Ovary (tissue), 9 donors: ENCODE data around the gene CD74. TPM values are rescaled to one million over a fixed set of nuclear protein-coding genes. Genes with fewer than 3 reads are reported as not detected.

Experiments
- DNase-seq, 5 donors: peaks; one replicate each; pipeline ENCODE4 v3.0.0-alpha.2; 2019 to 2020
- H3K27ac ChIP-seq, 2 donors: fragments of 200-600 bp; one replicate each; pipeline versions ENCODE4 v1.5.1 to v1.8.0; 2019 to 2022
- H3K27me3 ChIP-seq: fragments of 200-600 bp; one replicate; pipeline ENCODE4 v1.8.0; 2022
- H3K36me3 ChIP-seq: fragments of 200-600 bp; sonication (generic); one replicate; pipeline ENCODE4 v1.5.1; 2019
- H3K4me1 ChIP-seq: one replicate; pipeline ENCODE4 v1.8.1; 2013; ENCODE audit warnings: mild to moderate bottlenecking, moderate library complexity; ENCODE audit not compliant: insufficient read depth
- H3K4me3 ChIP-seq: fragments of 200-600 bp; sonication (generic); one replicate; pipeline ENCODE4 v1.5.1; 2017
- H3K9me3 ChIP-seq, 2 donors: fragments of 200-600 bp in 1 of 2; sonication (generic) in 1 of 2; one replicate each; pipeline versions ENCODE4 v1.5.1 to v1.8.1; 2013 to 2019; ENCODE audit warnings: mild to moderate bottlenecking in 1 of 2, moderate library complexity in 1 of 2
- CTCF ChIP-seq, 3 donors: fragments of 450-650 bp in 2 of 3; fragments of 200-600 bp in 1 of 3; IDR thresholded peaks; one replicate each; pipeline versions ENCODE4 v1.5.1 to v1.8.0; 2016 to 2022; ENCODE audit warnings: antibody characterized with exemption in 3 of 3, mild to moderate bottlenecking in 1 of 3
- EP300 ChIP-seq: sonication (generic); formaldehyde crosslinking; IDR thresholded peaks from one replicate; pipeline ENCODE4 v1.6.1; 2017; ENCODE audit warnings: antibody characterized with exemption
- POLR2A ChIP-seq: fragments of 450-650 bp; IDR thresholded peaks from one replicate; pipeline ENCODE4 v1.6.1; 2017; ENCODE audit warnings: antibody characterized with exemption, mild to moderate bottlenecking, moderate library complexity
- WGBS, 3 donors: extraction: QIAGEN DNeasy Blood & Tissue Kit in 1 of 3; methylation state at CpG; one replicate each; pipeline versions ENCODE4 v1.1.5 to v1.1.7; 2013 to 2017; 5-methylcytosine and 5-hydroxymethylcytosine counted together
- intact Hi-C, 4 donors: fragments of 100-400 bp; cut with DNase I; formaldehyde crosslinking; loops; one replicate each; pipeline versions ENCODE4 v1.11.0 to v1.15.1; 2022 to 2023
- polyA plus RNA-seq, 2 donors: library from polyadenylated mRNA; stranded (reverse); fragments of 200-250 nt in 1 of 2; fragments of 350-450 nt in 1 of 2; fragmentation: Illumina TruSeq in 1 of 2; extraction: RNeasy Lipid Tissue Mini Kit (QIAGEN cat#74804) in 1 of 2; gene quantifications; one replicate each; pipeline ENCODE4 v1.2.3, GENCODE V29; 2013 to 2014
- total RNA-seq, 7 donors: library from RNA; depleted of rRNA in 2 of 7; stranded (reverse); fragments of >200 nt in 2 of 7; fragmentation: NEBNext Ultra II Directional in 3 of 7; extraction: Animal tissue kit (Norgen Biotek cat#: 25700) in 3 of 7; gene quantifications; one replicate each; pipeline versions ENCODE4 v1.1.0 to v1.2.4, GENCODE V29; 2016 to 2023
- donor health status: DM: no; HTN: no; CAD: no; lungs with moderate emphysema.
- donor health status: DM: no; HTN: no; CAD: no.
- donor health status: Bipolar disorder and iron deficiency.
- donor health status: DM: yes; HTN: yes; CAD: no.
- donor health status: DM: no; HTN: no; CAD: no.
- donor health status: DM: yes; HTN: yes; CAD: no.

CD74 gene
- total and polyA plus RNA-seq, 9 donors: 96.9 to 1,292 (median 384) TPM

- intact Hi-C loops: loop anchor here in 2 of 4 donors (10.0 kb wide), 1 partner anchor 392 kb away; the partner anchor contains the start of gene IRGM (in 2 of the 2)
- H3K27me3 ChIP-seq: no peaks in the 10 kb centered on the region
- H3K36me3 ChIP-seq: no peaks in the 10 kb centered on the region
- no peak overlapping the region for H3K27ac ChIP-seq
- peaks cover 3% of the 10 kb centered on the region for H3K4me1 ChIP-seq
- no peaks in the 10 kb centered on the region for H3K9me3 ChIP-seq
- WGBS, 3 donors: 89 to 91% (median 91%) methylated on average over 4 of the region's 4 CpGs
- H3K4me3 ChIP-seq: no peak overlapping the region
- no peak for TF ChIP-seq POLR2A
- TF ChIP-seq EP300: no peak
- no peak for TF ChIP-seq CTCF (IDR thresholded peaks at IDR 0.05)
- no peak for DNase-seq
These were observed 40.2 kb upstream of the CD74 start for GRCh38 chr5:150452914-150453313.

- H3K36me3 ChIP-seq: no peaks in the 10 kb centered on the region
- no peaks in the 10 kb centered on the region for H3K27me3 ChIP-seq
- TF ChIP-seq CTCF (IDR thresholded peaks at IDR 0.05) (no peak), POLR2A (no peak), EP300 (no peak)
- H3K4me1 ChIP-seq: peaks cover 3% of the 10 kb centered on the region
- no peak for DNase-seq
- intact Hi-C loops: loop anchor here in 2 of 4 donors (10.0 kb wide), 1 partner anchor 393 kb away; the partner anchor contains the start of gene IRGM (in 2 of the 2)
- H3K4me3 ChIP-seq: no peak overlapping the region
- H3K27ac ChIP-seq: no peak overlapping the region
- H3K9me3 ChIP-seq: no peaks in the 10 kb centered on the region
- 89 to 93% (median 91%) methylated on average over 1 of the region's 1 CpG for whole genome bisulfite sequencing, 3 donors
These were observed 38.9 kb upstream of the CD74 start for GRCh38 chr5:150451594-150451993.

GRCh38 chr5:150449517-150450339 lies 37.0 kb upstream of the CD74 start, which contains the start of gene RPS14:
Gene RPS14 (minus strand): TSS chr5:150449739. CDS start chr5:150447733, 2,006 bp downstream.
- Histone ChIP-seq H3K4me3 (peak within 1 kb of the TSS; percentile 73), H3K9me3 (no peaks in the 10 kb centered on the region), H3K27ac (peak within 1 kb of the TSS; percentile 82 to 94), H3K36me3 (no peaks in the 10 kb centered on the region), H3K4me1 (peaks cover 3% of the 10 kb centered on the region), H3K27me3 (no peaks in the 10 kb centered on the region)
- whole genome bisulfite sequencing, 3 donors: 3 to 4% (median 3%) methylated on average over 55 to 58 of the region's 58 CpGs
- intact Hi-C loops: loop anchor here in 3 of 4 donors (10.0 kb wide), 2 partner anchors 315 to 395 kb away; partner anchors contain the start of gene IRGM (in 2 of the 3)
- DNase-seq: peak; percentile 93 to 96 (median 95)
- TF ChIP-seq EP300 (peak; percentile 31), POLR2A (peak; percentile 83), CTCF (IDR thresholded peaks at IDR 0.05) (peak; percentile 95 to 98 (median 97))

- TF ChIP-seq POLR2A (no peak), EP300 (no peak), CTCF (IDR thresholded peaks at IDR 0.05) (no peak)
- peak overlapping the region; percentile 82 to 94 for H3K27ac ChIP-seq
- intact Hi-C loops: loop anchor here in 1 of 4 donors (10.0 kb wide), 1 partner anchor 314 kb away; no protein-coding TSS in a partner anchor
- H3K36me3 ChIP-seq: no peaks in the 10 kb centered on the region
- no peak for DNase-seq
- WGBS, 3 donors: 0% methylated on average over 31 of the region's 31 CpGs
- no peaks in the 10 kb centered on the region for H3K27me3 ChIP-seq
- peak overlapping the region; percentile 73 for H3K4me3 ChIP-seq
- no peaks in the 10 kb centered on the region for H3K9me3 ChIP-seq
- peaks cover 3% of the 10 kb centered on the region for H3K4me1 ChIP-seq
These were observed 36.3 kb upstream of the CD74 start for GRCh38 chr5:150448952-150449516.
